GM12891 (cell line): Measurements from ENCODE around the gene NT5DC2.

Experiments
- POLR2A ChIP-seq: IDR thresholded peaks from 2 replicates; pipeline ENCODE4 v1.6.1; 2011; ENCODE audit warnings: low read depth, low read length, control low read depth
- SPI1 ChIP-seq: IDR thresholded peaks from 2 replicates; pipeline ENCODE4 v1.6.1; 2011; ENCODE audit warnings: low read depth, low read length, control low read depth
- TAF1 ChIP-seq: IDR thresholded peaks from 2 replicates; pipeline ENCODE4 v1.6.1; 2011; ENCODE audit warnings: low read depth, low read length, control low read depth

- no peak for TF ChIP-seq POLR2A
- no peak for TF ChIP-seq SPI1
- no peak for TF ChIP-seq TAF1
These were observed 10.0 kb downstream of the NT5DC2 start for GRCh38 chr3:52523386-52524257.
